ENCODE data around the gene ASCL5.

Gene ASCL5

DNA sequence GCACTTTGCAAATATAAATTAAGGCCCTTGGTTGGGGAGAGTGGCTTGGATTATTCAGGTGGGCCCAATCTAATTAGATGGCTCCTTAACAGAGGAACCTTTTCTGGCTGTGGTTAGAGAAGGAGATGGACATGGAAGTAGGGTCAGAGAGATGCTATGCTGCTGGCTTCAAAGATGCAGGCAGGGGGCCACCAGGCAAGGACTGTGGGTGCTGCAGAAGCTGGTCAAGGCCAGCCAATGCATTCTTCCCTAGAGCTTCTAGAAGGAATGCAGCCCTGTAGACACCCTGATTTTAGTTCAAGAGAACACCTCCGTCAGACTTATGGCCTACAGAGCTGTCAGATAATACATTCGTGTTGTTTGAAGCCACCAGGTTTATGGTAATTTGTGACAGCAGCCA, 31.0 kb upstream of the ASCL5 start:
- Histone ChIP-seq H3K9me2 (replicated peaks; ENCODE audit: insufficient read depth, low read length) (no peaks in the 10 kb centered on the region), H3K4me3 (ENCODE audit: insufficient read depth, low read length, poor library complexity, severe bottlenecking) (no peak overlapping the region), H2AFZ (ENCODE audit: low read depth, low read length, severe bottlenecking) (no peak overlapping the region), H3K36me3 (ENCODE audit: low read length) (no peaks in the 10 kb centered on the region), H3K27me3 (ENCODE audit: low read length) (no peaks in the 10 kb centered on the region), H3K4me2 (ENCODE audit: low read depth, low read length, poor library complexity, severe bottlenecking) (no peak overlapping the region), H3K9me3 (ENCODE audit: insufficient read depth, low read length) (no peaks in the 10 kb centered on the region), H3K79me2 (ENCODE audit: insufficient read depth, low read length) (no peaks in the 10 kb centered on the region), H4K20me1 (ENCODE audit: low read depth, low read length) (no peaks in the 10 kb centered on the region), H3F3A (ENCODE audit: insufficient read depth) (no peaks in the 10 kb centered on the region), H3K27ac (ENCODE audit: low read depth, low read length) (no peak overlapping the region), H3K9ac (ENCODE audit: low read length) (no peak overlapping the region)
- TF ChIP-seq EZH2phosphoT487 (conservative IDR thresholded peaks at IDR 0.05; ENCODE audit: low read length), result no peak
- TF ChIP-seq, protein P1, sequence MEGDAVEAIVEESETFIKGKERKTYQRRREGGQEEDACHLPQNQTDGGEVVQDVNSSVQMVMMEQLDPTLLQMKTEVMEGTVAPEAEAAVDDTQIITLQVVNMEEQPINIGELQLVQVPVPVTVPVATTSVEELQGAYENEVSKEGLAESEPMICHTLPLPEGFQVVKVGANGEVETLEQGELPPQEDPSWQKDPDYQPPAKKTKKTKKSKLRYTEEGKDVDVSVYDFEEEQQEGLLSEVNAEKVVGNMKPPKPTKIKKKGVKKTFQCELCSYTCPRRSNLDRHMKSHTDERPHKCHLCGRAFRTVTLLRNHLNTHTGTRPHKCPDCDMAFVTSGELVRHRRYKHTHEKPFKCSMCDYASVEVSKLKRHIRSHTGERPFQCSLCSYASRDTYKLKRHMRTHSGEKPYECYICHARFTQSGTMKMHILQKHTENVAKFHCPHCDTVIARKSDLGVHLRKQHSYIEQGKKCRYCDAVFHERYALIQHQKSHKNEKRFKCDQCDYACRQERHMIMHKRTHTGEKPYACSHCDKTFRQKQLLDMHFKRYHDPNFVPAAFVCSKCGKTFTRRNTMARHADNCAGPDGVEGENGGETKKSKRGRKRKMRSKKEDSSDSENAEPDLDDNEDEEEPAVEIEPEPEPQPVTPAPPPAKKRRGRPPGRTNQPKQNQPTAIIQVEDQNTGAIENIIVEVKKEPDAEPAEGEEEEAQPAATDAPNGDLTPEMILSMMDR (IDR thresholded peaks at IDR 0.05; ENCODE audit: insufficient read depth, low read length, poor library complexity, severe bottlenecking), result no peak

DNA sequence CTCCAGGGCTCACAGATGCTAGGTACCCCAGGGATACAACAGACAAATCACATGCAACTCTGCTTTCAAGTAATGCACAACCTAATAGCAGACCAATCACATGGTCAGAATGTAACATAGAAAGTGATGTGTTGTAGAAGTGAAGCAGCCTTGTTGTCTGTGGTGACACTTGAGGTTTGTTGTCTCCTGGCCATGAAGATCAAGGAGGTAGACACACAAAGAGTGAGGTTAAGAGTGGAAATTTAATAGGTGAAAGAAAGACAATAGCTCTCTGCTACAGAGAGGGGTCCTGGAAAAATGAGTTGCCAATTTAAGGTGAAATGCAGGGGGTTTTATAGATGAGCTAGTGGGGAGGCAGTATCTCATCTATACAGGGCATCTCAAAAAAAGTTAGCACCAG, 29.8 kb upstream of the ASCL5 start:
- Histone ChIP-seq H4K20me1 (ENCODE audit: low read depth, low read length) (no peaks in the 10 kb centered on the region), H3K79me2 (ENCODE audit: insufficient read depth, low read length) (no peaks in the 10 kb centered on the region), H3K9me2 (replicated peaks; ENCODE audit: insufficient read depth, low read length) (no peaks in the 10 kb centered on the region), H3K36me3 (ENCODE audit: low read length) (no peaks in the 10 kb centered on the region), H3F3A (ENCODE audit: insufficient read depth) (no peaks in the 10 kb centered on the region), H3K4me2 (ENCODE audit: low read depth, low read length, poor library complexity, severe bottlenecking) (no peak overlapping the region), H3K27me3 (ENCODE audit: low read length) (no peaks in the 10 kb centered on the region), H3K9ac (ENCODE audit: low read length) (no peak overlapping the region), H3K9me3 (ENCODE audit: insufficient read depth, low read length) (no peaks in the 10 kb centered on the region), H3K27ac (ENCODE audit: low read depth, low read length) (no peak overlapping the region), H3K4me3 (ENCODE audit: insufficient read depth, low read length, poor library complexity, severe bottlenecking) (no peak overlapping the region), H2AFZ (ENCODE audit: low read depth, low read length, severe bottlenecking) (no peak overlapping the region)
- no peak for TF ChIP-seq EZH2phosphoT487 (conservative IDR thresholded peaks at IDR 0.05; ENCODE audit: low read length)
- TF ChIP-seq, protein P1 (IDR thresholded peaks at IDR 0.05; ENCODE audit: insufficient read depth, low read length, poor library complexity, severe bottlenecking), result no peak

DNA sequence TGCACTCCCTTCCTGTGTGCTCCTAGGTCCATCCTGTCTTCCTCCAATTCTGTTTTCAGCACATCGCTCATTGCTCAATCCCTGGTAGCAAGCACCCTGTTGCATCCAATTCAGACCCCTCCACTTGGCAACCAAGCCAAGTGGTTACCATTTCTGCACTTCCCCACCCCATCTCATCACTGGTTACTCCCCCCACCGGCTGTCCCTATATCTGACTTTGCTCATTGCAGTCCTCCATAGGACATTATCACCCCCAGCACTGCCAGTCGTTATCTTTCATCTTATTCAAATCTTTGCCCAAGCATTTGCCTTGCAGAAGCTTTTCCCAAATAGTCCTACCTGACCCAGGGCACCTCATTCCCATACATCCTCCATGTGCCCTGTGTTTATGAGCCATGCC, 29.4 kb upstream of the ASCL5 start:
- no peak overlapping the region for H3K4me2 ChIP-seq (ENCODE audit: low read depth, low read length, poor library complexity, severe bottlenecking)
- H4K20me1 ChIP-seq (ENCODE audit: low read depth, low read length), result no peaks in the 10 kb centered on the region
- H2AFZ ChIP-seq (ENCODE audit: low read depth, low read length, severe bottlenecking), result no peak overlapping the region

More for the DNA sequence above, 29.4 kb upstream of the ASCL5 start:
- no peaks in the 10 kb centered on the region for H3K79me2 ChIP-seq (ENCODE audit: insufficient read depth, low read length)
- no peak overlapping the region for H3K27ac ChIP-seq (ENCODE audit: low read depth, low read length)
- H3K9me2 ChIP-seq (replicated peaks; ENCODE audit: insufficient read depth, low read length), result no peaks in the 10 kb centered on the region
- TF ChIP-seq, protein P1 (IDR thresholded peaks at IDR 0.05; ENCODE audit: insufficient read depth, low read length, poor library complexity, severe bottlenecking), result no peak
- no peak for TF ChIP-seq EZH2phosphoT487 (conservative IDR thresholded peaks at IDR 0.05; ENCODE audit: low read length)
- no peaks in the 10 kb centered on the region for H3K27me3 ChIP-seq (ENCODE audit: low read length)
- H3K4me3 ChIP-seq (ENCODE audit: insufficient read depth, low read length, poor library complexity, severe bottlenecking), result no peak overlapping the region
- no peaks in the 10 kb centered on the region for H3K36me3 ChIP-seq (ENCODE audit: low read length)
- H3K9ac ChIP-seq (ENCODE audit: low read length), result no peak overlapping the region
- no peaks in the 10 kb centered on the region for H3F3A ChIP-seq (ENCODE audit: insufficient read depth)
- H3K9me3 ChIP-seq (ENCODE audit: insufficient read depth, low read length), result no peaks in the 10 kb centered on the region
